Keratinocyte (primary cell): ENCODE data around the gene ZFPL1. TPM values are rescaled to one million over a fixed set of nuclear protein-coding genes. Genes with fewer than 3 reads are reported as not detected.

Experiments
- DNase-seq: peaks from one replicate; pipeline ENCODE4 v3.0.0-alpha.2; 2011; ENCODE audit warnings: low read depth, missing footprints, low spot score
- FAIRE-seq: peaks from 2 replicates; lab custom pipeline; 2011; peaks lifted over from hg19 to GRCh38; lab: Jason Lieb, UNC
- H2AFZ ChIP-seq: 2 replicates; pipeline ENCODE4 v1.6.0; 2012; ENCODE audit warnings: low read length, control low read depth, inconsistent platforms; ENCODE audit not compliant: control insufficient read depth
- H3K27ac ChIP-seq: 2 replicates; pipeline ENCODE4 v1.5.1; 2011; ENCODE audit warnings: low read length; ENCODE audit not compliant: control insufficient read depth, insufficient read depth
- H3K27me3 ChIP-seq: 3 replicates; pipeline ENCODE4 v1.6.0; 2011; ENCODE audit warnings: low read length; ENCODE audit not compliant: control insufficient read depth, insufficient read depth; ENCODE audit errors: extremely low read depth
- H3K36me3 ChIP-seq, 2 experiments: 2 replicates in 1 of 2; 3 replicates in 1 of 2; pipeline ENCODE4 v1.5.1; 2011; ENCODE audit warnings: low read length in 2 of 2, mild to moderate bottlenecking in 1 of 2; ENCODE audit not compliant: control insufficient read depth in 2 of 2, insufficient read depth in 2 of 2; ENCODE audit errors: extremely low read depth in 1 of 2
- H3K4me1 ChIP-seq: 3 replicates; pipeline ENCODE4 v1.5.1; 2011; ENCODE audit warnings: low read length; ENCODE audit not compliant: control insufficient read depth, insufficient read depth; ENCODE audit errors: extremely low read depth
- H3K4me2 ChIP-seq: 3 replicates; pipeline ENCODE4 v1.6.0; 2011; ENCODE audit warnings: low read depth, low read length; ENCODE audit not compliant: control insufficient read depth, insufficient read depth; ENCODE audit errors: extremely low read depth
- H3K4me3 ChIP-seq, 3 experiments: fragments of 200-600 bp in 1 of 3; sonication (generic) in 1 of 3; 2 replicates in 2 of 3; 3 replicates in 1 of 3; pipeline ENCODE4 v1.5.1; 2011 to 2016; ENCODE audit warnings: low read length in 3 of 3, mild to moderate bottlenecking in 3 of 3, control low read depth in 2 of 3, inconsistent platforms in 1 of 3, low read depth in 1 of 3, mixed read lengths in 1 of 3, mixed run types in 1 of 3, moderate library complexity in 1 of 3; ENCODE audit not compliant: control insufficient read depth in 2 of 3, insufficient read depth in 2 of 3; ENCODE audit errors: extremely low read depth in 1 of 3
- H3K79me2 ChIP-seq: 2 replicates; pipeline ENCODE4 v1.6.0; 2012; ENCODE audit warnings: low read length; ENCODE audit not compliant: control insufficient read depth, insufficient read depth
- H3K9ac ChIP-seq: 3 replicates; pipeline ENCODE4 v1.6.0; 2011; ENCODE audit warnings: low read length; ENCODE audit not compliant: control insufficient read depth, insufficient read depth; ENCODE audit errors: extremely low read depth
- H3K9me1 ChIP-seq: 3 replicates; pipeline ENCODE4 v1.6.0; 2011; ENCODE audit warnings: low read length; ENCODE audit not compliant: control insufficient read depth, insufficient read depth; ENCODE audit errors: extremely low read depth
- H3K9me3 ChIP-seq: 2 replicates; pipeline ENCODE4 v1.5.1; 2012; ENCODE audit warnings: low read depth, low read length; ENCODE audit not compliant: control insufficient read depth
- H4K20me1 ChIP-seq: 3 replicates; pipeline ENCODE4 v1.6.0; 2011; ENCODE audit warnings: low read length; ENCODE audit not compliant: control insufficient read depth, insufficient read depth; ENCODE audit errors: extremely low read depth
- CTCF ChIP-seq, 3 experiments: IDR thresholded peaks in 1 of 3; conservative IDR thresholded peaks in 1 of 3; optimal IDR thresholded peaks in 1 of 3; 2 replicates in 2 of 3; 3 replicates in 1 of 3; pipeline versions ENCODE3 to v1.5.1; 2011; ENCODE audit warnings: low read length in 3 of 3, mild to moderate bottlenecking in 3 of 3, moderate library complexity in 2 of 3, control low read depth in 1 of 3, inconsistent platforms in 1 of 3; ENCODE audit not compliant: insufficient read depth in 2 of 3; ENCODE audit errors: extremely low read depth in 1 of 3
- EZH2 ChIP-seq: IDR thresholded peaks from one replicate; pipeline ENCODE4 v1.6.1; 2012; ENCODE audit warnings: inconsistent platforms, mild to moderate bottlenecking, low read length, moderate library complexity
- dilution Hi-C: fragments of 300-500 bp; cut with MboI; formaldehyde crosslinking; loops from one replicate; pipeline ENCODE4 v1.7.0; 2020; ENCODE audit warnings: low sequenced_read_pairs; ENCODE audit not compliant: extremely low pct_ligation_motif_present
- polyA plus RNA-seq, 5 experiments: library from polyadenylated mRNA; depleted of rRNA in 3 of 5; stranded (reverse) in 3 of 5; stranded (forward) in 1 of 5; unstranded in 1 of 5; fragments of >200 nt; gene quantifications; 1 replicate in 1 of 5; 2 replicates in 3 of 5; 3 replicates in 1 of 5; pipeline versions ENCODE4 v1.2.1 to v1.2.3, GENCODE V29; 2011 to 2012; ENCODE audit warnings: missing spikeins in 2 of 5, low read depth in 1 of 5, low replicate concordance in 1 of 5

The ZFPL1 gene
- polyA plus RNA-seq, 1 donor (not counting 4 experiments of a cell fraction or from before 2014, with no cell fraction given), result 15.0 TPM

- H4K20me1 ChIP-seq, result no peaks in the 10 kb centered on the region
These were observed 23.1 kb downstream of the ZFPL1 start for GRCh38 chr11:65107078-65107477.

GRCh38 chr11:65107751-65108468 is 23.9 kb downstream of the ZFPL1 start:
- peaks cover 2% of the 10 kb centered on the region for H3K79me2 ChIP-seq
- no peak overlapping the region for H3K4me2 ChIP-seq
- no peaks in the 10 kb centered on the region for H4K20me1 ChIP-seq
- FAIRE-seq (no peak), DNase-seq (no peak)
- no peaks in the 10 kb centered on the region for H3K9me1 ChIP-seq
- dilution Hi-C loops, result no loop called here
- TF ChIP-seq CTCF (optimal IDR thresholded peaks at IDR 0.05 in 1 of 3, IDR thresholded peaks at IDR 0.05 in 1 of 3, conservative IDR thresholded peaks at IDR 0.05 in 1 of 3; ENCODE audit: extremely low read depth in 1 of 3, insufficient read depth in 2 of 3, low read length in 3 of 3), result no peak
- no peak for TF ChIP-seq EZH2
- H3K4me3 ChIP-seq, result no peak overlapping the region
- H2AFZ ChIP-seq, result no peak overlapping the region
- H3K4me1 ChIP-seq, result peaks cover 15% of the 10 kb centered on the region
- H3K27me3 ChIP-seq, result no peaks in the 10 kb centered on the region
- no peaks in the 10 kb centered on the region for H3K9me3 ChIP-seq
- H3K9ac ChIP-seq, result no peak overlapping the region
- peaks cover 9 to 14% of the 10 kb centered on the region in 2 experiments for H3K36me3 ChIP-seq
- no peak overlapping the region for H3K27ac ChIP-seq

More at GRCh38 chr11:65107078-65107477, 23.1 kb downstream of the ZFPL1 start:
- Histone ChIP-seq H3K27me3 (no peaks in the 10 kb centered on the region), H3K4me3 (no peak overlapping the region), H3K9me1 (no peaks in the 10 kb centered on the region), H3K79me2 (peaks cover 2% of the 10 kb centered on the region), H3K9me3 (no peaks in the 10 kb centered on the region), H3K27ac (no peak overlapping the region), H3K36me3 (peaks cover 10 to 14% of the 10 kb centered on the region in 2 experiments), H2AFZ (no peak overlapping the region), H3K4me1 (peaks cover 8% of the 10 kb centered on the region), H3K4me2 (no peak overlapping the region), H3K9ac (no peak overlapping the region)
- dilution Hi-C loops, result no loop called here
- FAIRE-seq (no peak), DNase-seq (no peak)
- TF ChIP-seq CTCF (optimal IDR thresholded peaks at IDR 0.05 in 1 of 3, IDR thresholded peaks at IDR 0.05 in 1 of 3, conservative IDR thresholded peaks at IDR 0.05 in 1 of 3; ENCODE audit: extremely low read depth in 1 of 3, insufficient read depth in 2 of 3, low read length in 3 of 3) (no peak), EZH2 (no peak)
